ENCODE measurements around the gene ATXN1.

ATXN1 gene

DNA sequence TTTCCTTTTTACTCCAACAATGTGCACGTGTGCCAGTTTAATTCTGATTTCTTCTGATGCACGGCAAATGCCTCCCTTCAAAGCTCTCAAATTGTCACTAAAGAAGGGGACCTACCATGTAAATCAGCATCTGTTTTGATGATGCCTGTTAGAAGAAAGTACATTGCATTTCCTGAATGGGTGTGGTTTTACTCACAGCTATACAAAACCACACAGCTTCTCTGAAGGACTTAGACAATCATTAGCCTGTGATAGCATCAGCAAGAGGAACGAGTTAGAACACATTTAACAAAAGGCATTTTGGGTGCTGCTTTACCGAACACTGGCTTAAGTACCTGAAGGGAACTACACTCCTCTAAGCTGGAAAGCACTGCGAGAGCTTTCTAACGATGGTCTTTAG lies 109.4 kb downstream of the ATXN1 start:
- no peak overlapping the region for H3K4me3 ChIP-seq (ENCODE audit: control insufficient read depth, low read depth, low read length)
- DNase-seq (ENCODE audit: low read depth): no peak
- TF ChIP-seq, protein P1, sequence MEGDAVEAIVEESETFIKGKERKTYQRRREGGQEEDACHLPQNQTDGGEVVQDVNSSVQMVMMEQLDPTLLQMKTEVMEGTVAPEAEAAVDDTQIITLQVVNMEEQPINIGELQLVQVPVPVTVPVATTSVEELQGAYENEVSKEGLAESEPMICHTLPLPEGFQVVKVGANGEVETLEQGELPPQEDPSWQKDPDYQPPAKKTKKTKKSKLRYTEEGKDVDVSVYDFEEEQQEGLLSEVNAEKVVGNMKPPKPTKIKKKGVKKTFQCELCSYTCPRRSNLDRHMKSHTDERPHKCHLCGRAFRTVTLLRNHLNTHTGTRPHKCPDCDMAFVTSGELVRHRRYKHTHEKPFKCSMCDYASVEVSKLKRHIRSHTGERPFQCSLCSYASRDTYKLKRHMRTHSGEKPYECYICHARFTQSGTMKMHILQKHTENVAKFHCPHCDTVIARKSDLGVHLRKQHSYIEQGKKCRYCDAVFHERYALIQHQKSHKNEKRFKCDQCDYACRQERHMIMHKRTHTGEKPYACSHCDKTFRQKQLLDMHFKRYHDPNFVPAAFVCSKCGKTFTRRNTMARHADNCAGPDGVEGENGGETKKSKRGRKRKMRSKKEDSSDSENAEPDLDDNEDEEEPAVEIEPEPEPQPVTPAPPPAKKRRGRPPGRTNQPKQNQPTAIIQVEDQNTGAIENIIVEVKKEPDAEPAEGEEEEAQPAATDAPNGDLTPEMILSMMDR (IDR thresholded peaks at IDR 0.05; ENCODE audit: control insufficient read depth, insufficient read depth, low read depth, low read length, missing control alignments): no peak

DNA sequence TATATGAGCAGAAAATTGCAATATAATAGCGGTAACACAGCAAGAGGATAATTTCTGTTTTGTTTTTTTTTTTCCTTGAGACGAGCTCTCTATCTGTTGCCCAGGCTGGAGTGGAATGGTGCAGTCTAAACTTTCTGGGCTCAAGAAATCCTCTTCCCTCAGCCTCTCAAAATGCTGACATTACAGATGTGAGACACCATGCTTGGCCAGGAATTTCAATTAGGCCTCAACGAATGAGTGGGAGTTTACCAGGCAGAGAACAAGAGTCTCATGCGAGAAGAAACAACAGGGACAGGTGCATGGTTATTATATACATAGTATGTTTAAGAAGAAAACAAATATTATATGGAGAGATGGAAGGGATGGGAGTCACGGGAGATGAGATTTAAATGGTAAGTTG lies 111.4 kb downstream of the ATXN1 start:
- DNase-seq (ENCODE audit: low read depth): no peak
- TF ChIP-seq, protein P1 (IDR thresholded peaks at IDR 0.05; ENCODE audit: control insufficient read depth, insufficient read depth, low read depth, low read length, missing control alignments): no peak
- H3K4me3 ChIP-seq (ENCODE audit: control insufficient read depth, low read depth, low read length): no peak overlapping the region

DNA sequence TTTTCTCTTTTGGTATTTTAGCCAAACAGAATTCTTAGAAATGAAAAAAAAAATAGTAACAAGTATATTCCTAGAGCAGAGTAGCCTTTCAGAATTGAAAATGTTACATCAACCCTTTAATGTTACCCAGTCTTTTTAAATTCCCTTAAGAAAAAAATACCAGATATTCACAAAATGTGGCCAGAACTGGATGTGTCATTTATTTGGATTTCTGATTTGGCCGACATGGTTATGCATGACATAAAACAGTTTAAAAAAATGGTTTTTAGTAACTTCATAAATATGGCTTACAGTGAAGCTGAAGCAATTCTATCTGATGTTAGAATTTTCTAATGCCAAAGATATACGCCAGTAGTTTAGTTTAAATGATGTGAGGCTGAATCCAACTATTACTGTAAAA lies 112.0 kb downstream of the ATXN1 start:
- TF ChIP-seq, protein P1 (IDR thresholded peaks at IDR 0.05; ENCODE audit: control insufficient read depth, insufficient read depth, low read depth, low read length, missing control alignments): no peak
- no peak overlapping the region for H3K4me3 ChIP-seq (ENCODE audit: control insufficient read depth, low read depth, low read length)
- DNase-seq (ENCODE audit: low read depth): no peak

DNA sequence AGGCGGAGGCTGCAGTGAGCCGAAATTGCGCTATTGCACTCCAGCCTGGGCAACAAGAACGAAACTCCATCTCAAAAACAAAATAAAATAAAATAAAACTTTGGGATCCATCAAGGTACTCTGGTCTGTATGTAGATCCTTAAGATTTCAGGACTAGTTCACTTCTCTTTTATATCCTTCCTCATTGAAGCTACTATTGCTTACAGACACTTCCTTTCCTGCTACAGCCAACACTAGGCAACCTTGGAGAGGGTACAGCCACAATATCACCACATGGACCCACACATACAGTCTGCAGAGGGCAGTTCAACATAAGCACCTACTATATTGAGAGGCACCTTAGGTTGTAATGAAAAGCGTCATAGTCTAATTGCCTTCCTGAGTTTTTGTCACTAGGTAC lies 113.3 kb downstream of the ATXN1 start:
- no peak overlapping the region for H3K4me3 ChIP-seq (ENCODE audit: control insufficient read depth, low read depth, low read length)
- DNase-seq (ENCODE audit: low read depth): no peak
- TF ChIP-seq, protein P1 (IDR thresholded peaks at IDR 0.05; ENCODE audit: control insufficient read depth, insufficient read depth, low read depth, low read length, missing control alignments): no peak

DNA sequence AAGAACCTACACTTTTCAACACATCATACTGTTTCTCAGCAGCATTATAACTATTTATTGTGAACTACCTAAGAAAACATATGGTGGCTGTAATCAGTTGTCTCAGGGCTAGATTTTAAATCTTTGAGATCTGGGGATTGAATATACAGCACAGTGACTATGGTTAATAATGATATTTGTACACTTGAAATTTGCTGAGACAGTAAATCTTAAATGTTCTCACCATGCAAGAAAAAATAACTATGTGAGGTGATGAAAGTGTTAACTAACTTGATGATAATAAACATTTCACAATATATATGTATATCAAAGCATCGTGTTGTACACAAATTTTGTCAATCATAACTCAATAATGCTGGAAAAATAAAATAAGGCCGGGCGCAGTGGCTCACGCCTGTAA lies 113.8 kb downstream of the ATXN1 start:
- TF ChIP-seq, protein P1 (IDR thresholded peaks at IDR 0.05; ENCODE audit: control insufficient read depth, insufficient read depth, low read depth, low read length, missing control alignments): no peak
- no peak for DNase-seq (ENCODE audit: low read depth)
- H3K4me3 ChIP-seq (ENCODE audit: control insufficient read depth, low read depth, low read length): no peak overlapping the region

DNA sequence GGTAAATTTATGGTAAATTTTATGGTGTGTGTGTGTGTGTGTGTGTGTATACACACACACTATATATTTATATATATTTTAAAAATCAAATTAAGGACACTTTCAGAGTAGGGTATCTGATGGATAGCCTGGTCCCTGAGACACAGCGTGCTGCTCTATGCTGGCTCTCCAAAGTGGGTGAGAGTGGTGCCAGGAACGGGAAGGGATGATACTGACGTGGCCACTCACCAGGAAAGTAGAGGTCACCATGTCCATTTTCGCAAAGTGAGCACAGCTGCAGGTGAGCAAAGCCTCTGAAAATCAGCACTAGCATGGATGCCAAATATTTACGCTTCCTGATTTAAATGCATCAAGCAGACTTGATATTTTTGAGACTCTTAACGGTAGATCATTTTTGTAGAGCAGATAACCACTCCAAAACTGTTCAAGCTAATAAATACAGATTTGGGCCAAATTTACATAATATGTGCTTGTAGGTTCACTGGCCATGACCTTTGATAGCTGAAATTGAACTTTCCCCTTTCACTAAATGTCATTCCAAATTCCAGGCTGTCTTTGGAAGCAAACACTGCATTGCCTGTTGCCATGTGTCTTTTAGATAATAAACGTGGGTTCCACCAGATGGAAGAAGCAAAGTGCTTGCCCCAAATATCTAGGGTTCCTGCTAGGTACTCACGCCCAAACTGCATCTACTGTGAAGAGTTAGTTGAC lies 116.6 kb downstream of the ATXN1 start:
- no peak for DNase-seq (ENCODE audit: low read depth)
- TF ChIP-seq, protein P1 (IDR thresholded peaks at IDR 0.05; ENCODE audit: control insufficient read depth, insufficient read depth, low read depth, low read length, missing control alignments): no peak
- H3K4me3 ChIP-seq (ENCODE audit: control insufficient read depth, low read depth, low read length): no peak overlapping the region

Data from AG09309 (cell line).